IMR-90 (cell line): ENCODE results near the gene FANCM. TPM values are rescaled to one million over a fixed set of nuclear protein-coding genes. Genes with fewer than 3 reads are reported as not detected.

Source experiments
- ATAC-seq: fragments of 200-7000 bp; cut with Tn5 transposase; 2 replicates; pipeline ENCODE4 v1.9.1; 2020; ENCODE audit warnings: low read depth, mild to moderate bottlenecking, moderate library complexity
- BruUV-seq: library from RNA; stranded (reverse); fragments of 400-500 nt; replicated peaks from 2 replicates; lab custom pipeline; 2021; lab: Mats Ljungman, UMichigan
- CTCF ChIA-PET: fragments of 300-600 bp; formaldehyde crosslinking; extraction: SDS; loops from one replicate; lab custom pipeline; 2021; ENCODE audit warnings: antibody characterized with exemption; lab: Yijun Ruan, JAX
- POLR2A ChIA-PET: fragments of 300-600 bp; sonication (Branson Sonifier 250); formaldehyde crosslinking; loops from one replicate; lab custom pipeline; 2022; ENCODE audit warnings: antibody characterized with exemption; ENCODE audit not compliant: unreplicated experiment; lab: Charles Lee
- DNase-seq: peaks from one replicate; pipeline ENCODE4 v3.0.0; 2013
- H2AFZ ChIP-seq: replicated peaks from 2 replicates; pipeline ENCODE3; 2013; ENCODE audit warnings: low read length, mild to moderate bottlenecking; ENCODE audit not compliant: poor library complexity
- H2AK5ac ChIP-seq: 2 replicates; pipeline ENCODE4 v1.6.1; 2013; ENCODE audit warnings: low read depth, low read length, inconsistent platforms
- H2AK9ac ChIP-seq: replicated peaks from 2 replicates; pipeline ENCODE3; 2013; ENCODE audit warnings: mild to moderate bottlenecking, low read depth, low read length, moderate library complexity; ENCODE audit not compliant: poor library complexity
- H2BK120ac ChIP-seq: 2 replicates; pipeline ENCODE4 v1.6.1; 2013; ENCODE audit warnings: low read depth, low read length, inconsistent platforms
- H2BK15ac ChIP-seq: 3 replicates; pipeline ENCODE4 v1.6.1; 2013; ENCODE audit warnings: low read depth, low read length, inconsistent platforms
- H2BK20ac ChIP-seq: 2 replicates; pipeline ENCODE4 v1.6.1; 2013; ENCODE audit warnings: low read depth, mild to moderate bottlenecking, inconsistent platforms, low read length, moderate library complexity
- H2BK5ac ChIP-seq: 2 replicates; pipeline ENCODE4 v1.6.1; 2013; ENCODE audit warnings: mild to moderate bottlenecking, low read depth, low read length, inconsistent platforms; ENCODE audit not compliant: poor library complexity, severe bottlenecking
- H3K14ac ChIP-seq: replicated peaks from 2 replicates; pipeline ENCODE4 v1.6.1; 2013; ENCODE audit warnings: low read depth, low read length, inconsistent platforms
- H3K18ac ChIP-seq: 2 replicates; pipeline ENCODE4 v1.6.1; 2013; ENCODE audit warnings: low read depth, low read length, control low read depth
- H3K23ac ChIP-seq: 2 replicates; pipeline ENCODE4 v1.6.1; 2013; ENCODE audit warnings: low read depth, low read length, inconsistent platforms
- H3K27ac ChIP-seq: 2 replicates; pipeline ENCODE4 v1.5.1; 2013; ENCODE audit warnings: mild to moderate bottlenecking, control low read depth, low read length; ENCODE audit not compliant: insufficient read depth
- H3K27me3 ChIP-seq: 2 replicates; pipeline ENCODE4 v1.6.1; 2013; ENCODE audit warnings: low read length; ENCODE audit not compliant: control insufficient read depth, insufficient read depth
- H3K36me3 ChIP-seq: 2 replicates; pipeline ENCODE4 v1.6.1; 2013; ENCODE audit warnings: low read length, mixed read lengths; ENCODE audit not compliant: control insufficient read depth, insufficient read depth
- H3K4ac ChIP-seq: 2 replicates; pipeline ENCODE4 v1.6.1; 2013; ENCODE audit warnings: low read depth, low read length, inconsistent platforms
- H3K4me1 ChIP-seq: 2 replicates; pipeline ENCODE4 v1.6.1; 2013; ENCODE audit warnings: low read length, mixed read lengths; ENCODE audit not compliant: control insufficient read depth, insufficient read depth
- H3K4me2 ChIP-seq: 2 replicates; pipeline ENCODE4 v1.6.1; 2013; ENCODE audit warnings: low read depth, mild to moderate bottlenecking, control low read depth, low read length, moderate library complexity
- H3K4me3 ChIP-seq: 2 replicates; pipeline ENCODE4 v1.5.1; 2013; ENCODE audit warnings: low read depth, mild to moderate bottlenecking, control low read depth, low read length, moderate library complexity; ENCODE audit not compliant: insufficient read depth
- H3K56ac ChIP-seq: 2 replicates; pipeline ENCODE4 v1.6.1; 2013; ENCODE audit warnings: low read length, inconsistent platforms; ENCODE audit not compliant: insufficient read depth; ENCODE audit errors: extremely low read depth
- H3K79me1 ChIP-seq, 2 experiments: 2 replicates each; pipeline ENCODE4 v1.6.1; 2013; ENCODE audit warnings: low read length in 2 of 2, inconsistent platforms in 1 of 2, low read depth in 1 of 2
- H3K9ac ChIP-seq: 2 replicates; pipeline ENCODE4 v1.6.1; 2013; ENCODE audit warnings: low read depth, low read length, control low read depth
- H3K9me1 ChIP-seq: 2 replicates; pipeline ENCODE4 v1.6.1; 2013; ENCODE audit warnings: low read length, inconsistent platforms; ENCODE audit not compliant: insufficient read depth
- H3K9me3 ChIP-seq: 2 replicates; pipeline ENCODE4 v1.6.1; 2013; ENCODE audit warnings: low read length; ENCODE audit not compliant: control insufficient read depth, insufficient read depth
- H4K20me1 ChIP-seq: 2 replicates; pipeline ENCODE4 v1.6.1; 2013; ENCODE audit warnings: low read length, inconsistent platforms; ENCODE audit not compliant: insufficient read depth
- H4K5ac ChIP-seq: 2 replicates; pipeline ENCODE4 v1.6.1; 2013; ENCODE audit warnings: mild to moderate bottlenecking, low read depth, low read length, control low read depth
- H4K8ac ChIP-seq, 2 experiments: 2 replicates each; pipeline ENCODE4 v1.6.1; 2013; ENCODE audit warnings: low read depth in 2 of 2, low read length in 2 of 2, control low read depth in 1 of 2, inconsistent platforms in 1 of 2
- H4K91ac ChIP-seq: 2 replicates; pipeline ENCODE4 v1.6.1; 2013; ENCODE audit warnings: low read depth, low read length, inconsistent platforms; ENCODE audit not compliant: insufficient read depth
- BHLHE40 ChIP-seq: fragments of 150-350 bp; IDR thresholded peaks from 2 replicates; pipeline ENCODE4 v1.6.1; 2016; ENCODE audit warnings: mild to moderate bottlenecking, low read depth, low read length
- CHD1 ChIP-seq: IDR thresholded peaks from 2 replicates; pipeline ENCODE4 v1.6.1; 2012; ENCODE audit warnings: low read depth, low read length, improper control_type of control experiment
- ELK1 ChIP-seq: fragments of 150-350 bp; IDR thresholded peaks from 2 replicates; pipeline ENCODE4 v1.6.1; 2016; ENCODE audit warnings: low read depth, mild to moderate bottlenecking, low read length, moderate library complexity, borderline replicate concordance
- FOS ChIP-seq: fragments of 150-350 bp; IDR thresholded peaks from 2 replicates; pipeline ENCODE4 v1.6.1; 2016; ENCODE audit warnings: low read depth, low read length
- MAZ ChIP-seq: IDR thresholded peaks from 2 replicates; pipeline ENCODE4 v1.6.1; 2012; ENCODE audit warnings: low read depth, mild to moderate bottlenecking, low read length, improper control_type of control experiment, moderate library complexity, borderline replicate concordance
- MXI1 ChIP-seq: IDR thresholded peaks from 2 replicates; pipeline ENCODE4 v1.6.1; 2012; ENCODE audit warnings: low read depth, mild to moderate bottlenecking, low read length, moderate library complexity, borderline replicate concordance
- NFE2L2 ChIP-seq: fragments of 150-350 bp; IDR thresholded peaks from 2 replicates; pipeline ENCODE4 v1.6.1; 2016; ENCODE audit warnings: low read depth, mild to moderate bottlenecking, low read length
- POLR2A ChIP-seq: IDR thresholded peaks from 2 replicates; pipeline ENCODE4 v1.6.1; 2012; ENCODE audit warnings: mild to moderate bottlenecking, low read depth, low read length
- RAD21 ChIP-seq: IDR thresholded peaks from 2 replicates; pipeline ENCODE4 v1.6.1; 2012; ENCODE audit warnings: low read length, improper control_type of control experiment
- RFX5 ChIP-seq: IDR thresholded peaks from 2 replicates; pipeline ENCODE4 v1.8.0; 2012; ENCODE audit warnings: low read depth, mild to moderate bottlenecking, low read length, moderate library complexity
- SMC3 ChIP-seq: fragments of 150-350 bp; IDR thresholded peaks from 2 replicates; pipeline ENCODE4 v1.6.1; 2016; ENCODE audit warnings: low read depth, mild to moderate bottlenecking, antibody characterized with exemption, low read length, moderate library complexity
- WGBS, 2 experiments: methylation state at CpG; one replicate each; pipeline versions ENCODE4 v1.1.5 to v1.1.7; 2013; ENCODE audit warnings: missing lambda C conversion rate in 2 of 2; ENCODE audit not compliant: insufficient read length in 1 of 2; ENCODE audit errors: extremely low coverage in 2 of 2; 5-methylcytosine and 5-hydroxymethylcytosine counted together
- dilution Hi-C: fragments of 300-500 bp; cut with HindIII; formaldehyde crosslinking; loops from one replicate; pipeline ENCODE4 v1.14.3; 2018; ENCODE audit warnings: low sequenced_read_pairs; ENCODE audit not compliant: unreplicated experiment
- in situ Hi-C: fragments of 300-500 bp; cut with MboI; formaldehyde crosslinking; loops from 3 replicates; pipeline ENCODE4 v1.14.3; 2019; ENCODE audit warnings: low sequenced_read_pairs, inconsistent platforms, mixed read lengths
- intact Hi-C: fragments of 100-400 bp; cut with micrococcal nuclease; formaldehyde crosslinking; loops from 2 replicates; pipeline ENCODE4 v1.10.0; 2022
- polyA plus RNA-seq, 3 experiments: library from polyadenylated mRNA; depleted of rRNA; stranded (reverse); fragments of >200 nt; gene quantifications; 2 replicates each; pipeline ENCODE4 v1.2.3, GENCODE V29; 2012; ENCODE audit warnings: low replicate concordance in 1 of 3
- total RNA-seq: library from RNA; depleted of rRNA; stranded (reverse); fragments of >200 nt; gene quantifications from 2 replicates; pipeline ENCODE4 v1.2.3, GENCODE V29; 2012

FANCM gene
- total and polyA plus RNA-seq, 2 of the 4 experiments (the other 2 are of a cell fraction) = 1.7 to 7.0 TPM

- in situ Hi-C loops = no loop called here
- ChIA-PET POLR2A (no interaction called here), CTCF (no interaction called here)
These were observed 75.6 kb downstream of the FANCM start for GRCh38 chr14:45211295-45211694.

More at GRCh38 chr14:45211295-45211694, 75.6 kb downstream of the FANCM start:
- Histone ChIP-seq H4K20me1 (no peaks in the 10 kb centered on the region), H2AK9ac (no peak overlapping the region), H3K4me2 (no peak overlapping the region), H3K36me3 (peaks cover 6% of the 10 kb centered on the region), H3K18ac (no peak overlapping the region), H4K91ac (no peak overlapping the region), H2AFZ (no peak overlapping the region), H3K27ac (no peak overlapping the region), H2BK20ac (no peak overlapping the region), H2BK120ac (no peak overlapping the region), H3K14ac (no peak overlapping the region), H3K79me1 (0 out of 4 replicates have a peak, but pooled peaks cover 0 to 4% of the 10 kb centered on the region in 2 experiments), H2BK15ac (no peak overlapping the region), H4K5ac (no peak overlapping the region), H3K4ac (no peak overlapping the region), H3K27me3 (no peaks in the 10 kb centered on the region), H3K23ac (no peak overlapping the region), H3K4me1 (no peaks in the 10 kb centered on the region), H4K8ac (no peak overlapping the region), H3K9me3 (no peaks in the 10 kb centered on the region), H3K9ac (no peak overlapping the region), H3K9me1 (no peaks in the 10 kb centered on the region), H2AK5ac (no peak overlapping the region), H3K56ac (no peak overlapping the region), H3K4me3 (no peak overlapping the region), H2BK5ac (no peak overlapping the region)
- TF ChIP-seq CHD1 (no peak), POLR2A (no peak), FOS (no peak), RAD21 (no peak), MXI1 (no peak), RFX5 (no peak), NFE2L2 (no peak), MAZ (no peak), SMC3 (no peak), ELK1 (no peak), BHLHE40 (no peak)
- no peak for ATAC-seq
- DNase-seq = no peak
- BruUV-seq = no TSS peak
- dilution Hi-C loops (no loop called here), intact Hi-C loops (no loop called here)
- WGBS, 2 experiments = no CpG with 5 or more reads among the region's 1 CpG
